Endothelial cell of hepatic sinusoid (primary cell): ENCODE data around the gene GALNT17.

Experiments used
- in situ Hi-C: cut with HindIII; loops from 2 replicates; pipeline ENCODE4 v1.10.0; 2017; ENCODE audit warnings: low sequenced_read_pairs

GALNT17 gene

GRCh38 chr7:71377062-71377461, 245.1 kb downstream of the GALNT17 start:
- in situ Hi-C loops: no loop called here

- in situ Hi-C loops: no loop called here
Measured at GRCh38 chr7:71377469-71377868, 245.5 kb downstream of the GALNT17 start.

- in situ Hi-C loops: no loop called here
Measured at GRCh38 chr7:71384094-71384493, 252.2 kb downstream of the GALNT17 start.

GRCh38 chr7:71385330-71385729, 253.4 kb downstream of the GALNT17 start:
- in situ Hi-C loops: no loop called here

GRCh38 chr7:71386152-71386785, 254.3 kb downstream of the GALNT17 start:
- in situ Hi-C loops: no loop called here

- in situ Hi-C loops: no loop called here
Measured at GRCh38 chr7:71388181-71388580, 256.2 kb downstream of the GALNT17 start.

GRCh38 chr7:71389976-71390375, 258.0 kb downstream of the GALNT17 start:
- in situ Hi-C loops: no loop called here

GRCh38 chr7:71393661-71394060, 261.7 kb downstream of the GALNT17 start:
- in situ Hi-C loops: no loop called here

- in situ Hi-C loops: no loop called here
Measured at GRCh38 chr7:71402684-71403083, 270.7 kb downstream of the GALNT17 start.

- in situ Hi-C loops: no loop called here
Measured at GRCh38 chr7:71403202-71403946, 271.4 kb downstream of the GALNT17 start.

- in situ Hi-C loops: no loop called here
Measured at GRCh38 chr7:71404726-71405345, 272.9 kb downstream of the GALNT17 start.

- in situ Hi-C loops: no loop called here
Measured at GRCh38 chr7:71408271-71408670, 276.3 kb downstream of the GALNT17 start.

GRCh38 chr7:71409550-71410157, 277.7 kb downstream of the GALNT17 start:
- in situ Hi-C loops: no loop called here

- in situ Hi-C loops: no loop called here
Measured at GRCh38 chr7:71411475-71411874, 279.5 kb downstream of the GALNT17 start.

GRCh38 chr7:71414490-71414889, 282.5 kb downstream of the GALNT17 start:
- in situ Hi-C loops: no loop called here

GRCh38 chr7:71419546-71420337, 287.8 kb downstream of the GALNT17 start:
- in situ Hi-C loops: no loop called here

GRCh38 chr7:71422104-71422503, 290.2 kb downstream of the GALNT17 start:
- in situ Hi-C loops: no loop called here

GRCh38 chr7:71424166-71425035, 292.5 kb downstream of the GALNT17 start:
- in situ Hi-C loops: no loop called here

- in situ Hi-C loops: no loop called here
Measured at GRCh38 chr7:71429083-71429482, 297.1 kb downstream of the GALNT17 start.

GRCh38 chr7:71430246-71430645, 298.3 kb downstream of the GALNT17 start:
- in situ Hi-C loops: no loop called here
